Fibroblast of skin of right biceps (primary cell): ENCODE data around the gene MFAP4.
A peak's percentile ranks its signal among the peaks of the same experiment; 100 is the strongest.

Experiments used
- DNase-seq: peaks from one replicate; pipeline ENCODE4 v3.0.0-alpha.2; 2013

Gene MFAP4

DNA sequence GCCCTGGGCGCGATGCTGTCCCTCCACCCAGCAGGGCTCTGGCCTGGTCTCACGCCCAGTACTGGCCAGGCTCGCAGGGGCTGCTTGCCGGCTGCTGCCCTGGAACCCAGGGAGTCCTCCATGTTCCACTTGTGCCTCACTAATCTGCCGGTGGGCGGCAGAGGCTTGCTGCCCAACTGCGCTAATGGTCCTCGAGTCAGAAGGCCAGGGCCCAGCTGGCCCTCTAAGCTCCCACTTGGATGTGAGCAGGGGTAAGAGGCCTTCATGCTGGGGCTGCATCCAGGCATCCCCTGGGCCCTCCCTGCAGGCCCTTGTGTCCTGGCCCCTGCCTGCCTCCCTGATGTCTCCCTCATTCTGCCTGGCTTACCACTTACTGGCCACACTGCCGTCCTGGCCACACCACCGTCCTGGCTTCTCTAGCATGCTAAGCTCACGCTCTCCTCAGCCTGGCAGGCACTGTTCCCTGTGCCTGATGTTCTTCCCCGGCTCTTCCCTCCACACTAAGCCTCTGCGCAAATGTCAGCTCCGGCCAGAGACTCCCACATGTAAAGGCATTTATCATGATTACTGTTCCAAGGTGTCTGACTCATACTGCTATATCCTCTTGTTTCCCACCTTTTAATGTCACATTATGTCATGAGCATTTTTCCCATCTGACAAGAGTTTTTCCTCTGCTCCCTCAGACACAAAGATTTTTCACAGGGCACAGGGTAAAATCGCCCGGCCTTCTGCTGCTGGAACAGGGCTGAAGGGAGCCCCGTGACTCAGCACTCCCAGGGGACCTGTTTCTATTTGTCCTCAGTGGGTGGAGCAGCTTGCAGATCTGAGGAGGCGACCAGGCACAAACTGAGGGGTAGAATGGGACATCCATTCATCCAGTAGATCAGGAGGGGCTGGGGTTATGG, 40.4 kb downstream of the MFAP4 start:
- DNase-seq: peak; percentile 85

DNA sequence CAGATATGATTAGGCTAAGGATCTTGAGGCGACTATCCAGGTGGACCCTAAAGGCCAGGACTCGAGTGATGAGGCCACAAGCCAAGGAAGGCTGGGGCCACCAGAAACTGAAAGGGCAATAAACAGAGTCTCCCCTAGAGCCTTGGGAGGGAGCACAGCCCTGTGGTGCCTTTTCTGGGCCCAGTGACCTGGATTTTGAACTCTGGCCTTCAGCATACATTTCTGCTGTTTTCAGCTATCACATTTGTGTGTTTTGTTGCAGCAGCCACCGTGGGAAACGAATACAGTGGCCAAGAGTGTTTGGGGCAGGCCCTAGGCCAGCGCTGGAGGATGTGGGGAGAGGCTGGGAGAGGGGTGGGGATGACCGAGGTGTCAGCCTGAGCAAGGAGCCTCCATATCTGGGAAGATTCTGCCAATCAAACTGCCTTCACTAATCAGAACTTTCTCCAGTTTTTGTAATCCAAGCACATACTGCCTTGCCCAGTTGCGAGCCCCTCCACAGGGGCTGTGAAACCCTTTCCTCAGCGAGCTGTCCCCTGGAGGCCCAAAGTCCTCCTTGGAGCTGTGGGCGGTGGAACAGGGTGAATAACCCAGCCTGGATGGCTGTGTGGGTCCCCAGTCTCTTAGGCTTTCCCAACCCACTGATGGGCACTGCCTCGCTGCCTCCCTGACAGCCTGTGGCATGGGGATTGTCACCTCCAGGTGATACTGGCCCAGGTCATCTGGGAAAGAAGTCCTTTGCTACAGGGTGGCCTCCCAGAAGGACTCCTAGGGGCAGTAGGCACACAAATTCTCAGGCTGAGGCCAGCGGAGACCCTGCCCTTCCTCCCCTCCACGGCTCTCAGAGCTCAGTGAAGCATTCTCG, 41.3 kb downstream of the MFAP4 start:
- DNase-seq: no peak

DNA sequence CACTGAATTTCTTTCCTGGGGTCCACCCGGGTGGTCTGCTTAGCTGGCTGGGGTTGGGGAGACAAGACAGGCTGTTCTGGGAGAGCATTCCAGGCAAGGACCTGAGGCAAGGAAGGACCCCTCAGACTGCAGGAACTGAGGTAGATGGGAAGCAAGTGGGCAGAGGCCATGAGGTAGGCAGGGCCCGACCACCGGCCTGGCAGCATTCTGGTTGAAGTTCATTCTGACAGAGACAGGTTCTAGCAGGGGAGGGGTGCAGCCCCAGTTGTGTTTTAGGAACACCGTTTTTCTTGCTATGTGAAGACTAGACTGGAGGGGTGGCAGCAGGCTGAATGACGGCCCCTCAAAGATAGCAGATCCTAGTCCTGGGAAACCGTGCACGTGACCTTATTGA, 41.9 kb downstream of the MFAP4 start:
- DNase-seq: no peak

DNA sequence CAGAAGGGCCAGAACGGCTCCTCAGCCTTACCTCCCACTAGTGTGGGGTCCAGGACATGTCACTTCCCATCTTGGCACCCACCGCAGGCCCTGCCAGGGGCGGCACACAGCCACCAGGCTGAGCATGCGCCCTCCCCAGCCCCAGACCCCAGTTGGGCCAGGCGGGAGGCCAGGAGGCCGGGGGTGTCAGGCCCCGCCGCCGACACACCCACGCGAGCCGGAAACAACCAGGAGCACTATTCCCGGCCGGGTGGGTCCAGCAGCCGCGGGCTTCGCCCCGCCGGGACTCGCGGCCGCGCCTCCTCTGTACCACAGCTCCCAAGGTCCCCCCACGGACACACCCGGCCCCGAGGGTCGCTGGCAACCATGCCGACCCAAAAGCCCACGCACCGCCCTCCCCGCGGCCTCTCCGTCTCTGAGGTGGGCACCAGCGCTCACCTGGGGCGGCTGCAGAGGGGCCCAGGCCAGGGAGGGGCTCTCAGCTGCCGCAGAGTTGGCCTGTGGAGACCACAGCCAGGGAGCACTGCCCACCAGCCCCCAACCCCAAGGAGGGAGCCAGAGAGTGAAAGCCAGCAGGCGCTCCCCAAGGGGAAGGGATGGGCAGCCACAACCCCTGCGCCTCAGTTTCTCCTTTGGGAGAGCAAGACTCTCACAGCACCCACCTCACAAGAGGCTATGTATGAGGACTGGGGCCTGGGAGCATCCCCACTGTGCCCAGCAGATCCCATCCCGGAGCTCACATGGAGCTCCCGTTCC, 42.5 kb downstream of the MFAP4 start:
- no peak for DNase-seq

DNA sequence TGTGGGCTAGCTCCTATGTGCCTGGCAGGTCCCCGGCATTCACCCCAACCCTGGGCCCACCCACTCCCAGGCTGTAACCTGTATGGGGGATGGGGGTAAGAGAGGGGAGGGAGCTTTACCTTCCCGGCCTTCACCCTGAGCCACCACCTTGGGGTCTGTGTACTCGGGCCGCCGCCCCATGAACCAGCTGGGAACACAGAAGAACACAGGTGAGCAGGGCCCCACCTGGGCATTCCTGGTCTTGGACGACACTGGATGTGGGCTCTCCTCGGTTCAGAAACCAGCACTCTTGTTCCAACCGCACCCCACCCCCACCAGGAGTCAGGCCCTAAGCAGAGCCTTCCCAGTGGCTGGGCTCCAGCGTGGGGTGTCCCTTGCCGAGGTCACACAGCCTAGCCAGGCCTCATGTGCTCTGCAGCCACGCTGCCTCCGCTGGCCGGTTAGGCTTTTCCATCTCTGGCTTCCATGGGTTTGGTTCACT, 43.3 kb downstream of the MFAP4 start:
- no peak for DNase-seq

DNA sequence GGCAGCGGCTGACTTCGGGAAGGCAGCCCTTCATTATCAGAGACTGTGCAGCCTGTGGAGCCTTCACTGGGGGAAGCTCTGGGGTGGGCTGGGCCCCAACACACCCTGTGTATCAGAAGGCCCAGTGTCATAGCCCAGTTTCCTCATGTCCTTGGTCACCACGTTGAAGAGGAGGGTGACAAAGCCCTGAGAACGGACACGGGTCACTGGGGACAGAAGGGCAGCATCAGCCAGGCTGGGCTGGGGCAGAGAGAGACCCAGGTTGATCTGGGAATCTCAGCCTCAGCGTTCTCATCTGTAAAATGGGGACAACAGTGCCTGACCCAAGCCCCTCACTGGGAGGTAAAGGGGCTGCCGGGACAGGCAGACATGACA, 43.7 kb downstream of the MFAP4 start:
- no peak for DNase-seq

DNA sequence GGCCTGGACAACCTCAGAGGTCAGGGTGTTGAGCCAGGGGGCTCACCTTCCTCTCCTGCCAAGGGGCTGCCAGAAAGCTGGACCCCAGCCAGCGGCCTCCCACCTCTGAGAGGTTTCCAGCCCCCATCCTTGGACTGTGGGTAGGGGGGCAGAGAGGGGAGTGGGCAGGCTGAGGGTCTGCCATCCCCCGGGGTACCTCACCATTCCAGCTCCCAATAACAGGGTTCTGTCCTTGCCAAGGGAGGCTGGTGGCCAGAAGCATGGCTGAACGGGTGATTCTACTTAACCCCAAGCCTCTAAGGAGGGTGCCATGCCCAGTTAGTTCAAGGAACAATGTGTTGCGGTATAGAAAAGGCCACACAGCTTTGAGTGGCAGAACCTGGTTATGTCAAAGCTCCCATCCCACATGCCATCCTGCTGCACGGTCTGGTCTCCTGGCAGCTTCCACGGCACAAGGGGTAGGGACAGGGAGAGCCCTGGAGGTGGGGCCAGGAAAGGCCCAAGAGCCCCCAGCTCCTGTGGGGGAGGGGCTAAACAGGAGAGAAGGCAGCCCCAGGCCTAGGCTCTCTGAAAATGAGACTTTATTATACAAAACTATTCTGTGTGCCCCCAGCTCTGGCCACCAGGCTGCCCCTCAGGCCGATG, 44.3 kb downstream of the MFAP4 start:
- DNase-seq: no peak

DNA sequence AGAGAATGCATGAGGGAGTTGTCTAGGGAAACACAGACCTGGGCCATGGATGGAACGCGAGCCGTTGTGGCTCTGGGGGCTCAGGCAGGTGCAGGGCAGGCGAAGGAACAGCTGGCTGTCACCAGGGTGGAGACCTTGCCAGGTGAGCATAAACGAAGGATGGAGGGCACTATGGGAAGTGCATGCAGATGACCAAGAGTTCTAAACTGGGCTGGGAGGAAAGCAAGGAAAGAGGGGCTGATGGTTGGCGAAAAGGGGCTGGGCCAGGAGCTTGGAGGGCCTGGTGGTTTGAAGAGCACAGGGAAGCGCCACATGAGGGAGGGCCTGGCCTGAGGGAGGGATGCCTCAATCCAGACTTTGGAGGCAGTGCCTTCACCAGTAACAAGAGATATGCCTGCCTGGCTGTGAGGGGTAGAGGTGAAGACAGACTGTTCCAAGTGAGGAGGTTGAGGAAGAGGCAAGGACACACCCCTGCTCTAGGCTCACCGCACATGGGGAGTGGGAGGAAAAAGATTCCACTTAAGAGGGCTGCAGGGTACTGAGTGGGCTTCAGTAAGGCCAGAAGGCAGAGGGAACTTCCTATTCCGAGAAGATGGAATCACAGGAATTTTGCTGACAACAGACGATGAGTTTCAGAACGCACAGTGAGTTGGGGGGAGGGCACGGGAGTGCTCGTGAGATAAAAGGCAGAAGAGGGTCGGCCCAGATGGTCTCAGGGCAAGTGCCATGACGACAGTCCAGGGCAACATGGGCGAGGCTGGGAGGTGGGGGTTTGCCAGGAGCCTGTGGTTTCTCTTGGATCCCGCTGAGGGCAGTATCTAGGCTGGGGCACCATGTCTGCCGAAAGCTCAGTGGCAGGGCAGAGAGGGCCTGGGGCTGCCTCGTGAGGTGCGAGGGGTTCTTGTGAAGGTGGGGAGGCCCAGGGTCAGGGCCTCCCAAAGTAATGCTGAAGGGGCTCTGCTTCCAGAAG, 45.1 kb downstream of the MFAP4 start:
- DNase-seq: peak; percentile 62

DNA sequence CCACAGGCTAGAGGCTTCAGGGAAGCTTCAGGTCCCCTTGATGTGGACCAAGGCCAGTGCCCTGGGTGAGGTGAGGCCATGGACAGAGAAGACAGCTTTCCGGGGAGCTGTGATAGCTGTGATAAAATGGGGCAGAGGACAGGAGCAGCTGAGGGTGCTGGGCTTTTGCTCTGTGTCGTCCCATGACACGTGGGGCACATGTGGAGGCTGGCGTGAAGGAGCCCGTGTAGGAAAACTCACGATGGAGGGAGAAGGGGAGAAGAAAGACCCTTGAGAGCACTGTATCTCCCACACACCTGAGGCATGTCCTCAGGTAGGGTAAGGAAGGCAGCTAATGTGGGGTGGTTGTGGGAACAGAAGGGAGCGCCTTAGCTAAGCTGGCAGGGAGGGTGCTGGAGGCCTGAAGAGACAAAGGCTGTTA, 45.8 kb downstream of the MFAP4 start:
- no peak for DNase-seq

DNA sequence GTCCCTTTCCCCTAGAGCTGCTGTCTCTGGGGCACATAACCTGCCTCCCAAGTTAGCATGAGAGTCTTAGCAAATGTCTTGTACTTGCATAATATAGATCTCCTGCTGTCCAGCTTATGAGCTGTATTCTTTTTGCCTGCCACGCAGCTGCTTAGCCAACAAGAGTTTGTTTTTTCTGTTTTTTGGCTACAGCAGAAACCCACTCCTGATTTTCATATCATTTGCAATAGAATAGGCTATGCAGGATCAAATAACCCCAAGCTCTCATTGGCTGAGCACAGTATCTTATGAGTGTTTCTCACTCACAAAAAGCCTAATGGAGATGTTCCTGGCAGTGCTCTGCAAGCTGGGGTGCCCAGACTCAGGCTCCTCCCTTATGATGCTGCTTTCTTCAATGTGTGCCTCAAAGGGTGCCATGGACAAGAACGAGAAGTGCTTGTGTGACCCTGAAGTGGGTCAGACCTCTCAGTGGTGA, 47.6 kb downstream of the MFAP4 start:
- no peak for DNase-seq

DNA sequence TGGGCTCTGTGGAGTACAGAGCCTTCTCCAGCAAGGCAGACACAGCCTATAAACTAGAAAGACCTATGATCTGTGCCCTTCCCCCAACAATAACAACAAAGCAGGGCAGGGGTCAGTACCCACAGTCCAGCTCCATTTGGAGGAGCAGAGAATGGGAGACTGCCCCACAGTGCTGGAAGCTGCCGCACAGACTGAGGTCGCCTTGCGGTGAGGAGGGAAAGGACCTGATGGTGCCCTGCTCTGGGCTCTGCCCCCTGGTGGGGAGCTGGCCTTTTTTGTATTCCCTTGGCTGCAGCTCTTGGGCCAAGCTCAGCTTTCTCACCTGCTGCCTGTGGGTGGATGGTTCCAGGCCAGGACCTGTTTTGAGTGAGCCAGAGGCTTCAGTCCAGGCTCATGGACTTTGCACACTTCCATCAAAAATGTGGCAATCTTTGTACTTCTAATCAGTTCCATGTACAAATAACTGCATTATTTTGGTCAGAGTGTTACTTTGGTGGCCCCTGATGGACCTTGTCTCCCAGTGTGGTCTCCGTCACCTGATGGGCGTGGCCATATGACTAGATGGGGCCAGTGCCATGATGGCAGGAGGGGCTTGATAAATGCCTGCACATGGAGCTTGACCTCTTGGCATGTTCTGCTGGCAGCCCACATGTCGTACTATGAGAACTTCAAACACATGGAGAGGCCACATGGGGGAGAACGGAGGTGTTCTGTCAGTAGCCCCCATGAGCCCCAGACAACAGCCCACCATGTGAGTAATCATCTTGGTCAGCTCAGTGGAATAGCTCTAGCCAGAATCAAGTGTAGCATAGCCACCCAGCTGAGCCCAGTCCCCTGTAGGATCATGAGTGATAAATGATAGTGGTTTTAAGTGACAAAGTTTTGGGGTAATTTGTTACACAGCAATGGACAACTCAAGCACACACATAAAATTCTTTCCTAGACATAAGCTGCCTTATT, 48.7 kb downstream of the MFAP4 start:
- DNase-seq: peak; percentile 30

DNA sequence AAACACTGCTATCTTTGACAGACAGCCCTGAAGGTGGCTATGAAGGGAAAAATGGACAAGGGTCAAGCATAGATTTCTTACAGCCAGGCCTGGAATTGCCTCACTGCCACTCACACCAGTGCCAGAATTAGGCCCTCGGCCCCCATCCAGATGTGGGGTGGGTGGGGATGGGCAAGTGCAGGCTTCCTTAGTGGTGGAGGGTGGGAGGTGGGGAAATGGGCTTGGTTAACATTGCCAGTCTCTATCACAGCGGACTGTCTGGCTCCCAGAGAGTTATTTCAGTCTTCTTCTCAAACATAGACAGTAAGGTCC, 49.3 kb downstream of the MFAP4 start:
- no peak for DNase-seq

DNA sequence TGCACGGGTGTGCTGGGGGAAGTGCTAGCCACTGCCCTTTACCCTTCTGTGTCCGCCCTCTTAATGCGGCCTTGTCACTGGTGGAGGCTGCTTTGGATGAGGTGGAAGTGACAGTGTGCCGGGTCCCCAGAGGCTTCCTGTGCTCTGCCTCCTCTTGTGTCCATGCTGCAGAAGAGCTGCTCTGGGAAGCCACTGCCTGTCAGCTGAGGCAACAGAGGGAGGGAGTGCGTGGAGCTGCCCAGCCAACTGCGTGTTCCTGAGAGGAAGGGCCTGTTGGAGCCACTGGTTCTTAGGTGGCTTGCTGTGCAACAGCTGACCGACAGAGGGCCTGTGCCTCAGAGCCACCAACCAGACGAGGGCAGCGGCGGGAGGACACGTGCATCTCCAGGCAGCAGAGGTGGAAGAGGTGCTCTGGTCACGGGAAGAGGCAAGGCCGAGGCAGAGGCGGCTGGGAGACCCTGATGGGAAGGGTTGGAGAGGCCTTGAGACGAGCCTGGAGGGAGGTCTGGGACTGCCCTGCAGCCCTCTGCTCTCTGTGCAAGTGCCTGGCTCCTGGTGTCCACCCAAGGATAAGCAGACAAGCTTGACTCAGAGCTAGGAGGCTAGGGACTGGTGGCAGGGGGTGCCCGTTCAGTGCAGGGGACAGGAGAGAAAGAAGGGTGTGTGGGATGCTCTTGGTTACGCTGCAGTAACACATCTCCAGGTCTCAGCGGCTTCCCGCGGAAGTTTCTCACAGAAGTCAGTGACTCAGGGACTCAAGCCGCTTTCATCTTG, 49.9 kb downstream of the MFAP4 start:
- DNase-seq: no peak

DNA sequence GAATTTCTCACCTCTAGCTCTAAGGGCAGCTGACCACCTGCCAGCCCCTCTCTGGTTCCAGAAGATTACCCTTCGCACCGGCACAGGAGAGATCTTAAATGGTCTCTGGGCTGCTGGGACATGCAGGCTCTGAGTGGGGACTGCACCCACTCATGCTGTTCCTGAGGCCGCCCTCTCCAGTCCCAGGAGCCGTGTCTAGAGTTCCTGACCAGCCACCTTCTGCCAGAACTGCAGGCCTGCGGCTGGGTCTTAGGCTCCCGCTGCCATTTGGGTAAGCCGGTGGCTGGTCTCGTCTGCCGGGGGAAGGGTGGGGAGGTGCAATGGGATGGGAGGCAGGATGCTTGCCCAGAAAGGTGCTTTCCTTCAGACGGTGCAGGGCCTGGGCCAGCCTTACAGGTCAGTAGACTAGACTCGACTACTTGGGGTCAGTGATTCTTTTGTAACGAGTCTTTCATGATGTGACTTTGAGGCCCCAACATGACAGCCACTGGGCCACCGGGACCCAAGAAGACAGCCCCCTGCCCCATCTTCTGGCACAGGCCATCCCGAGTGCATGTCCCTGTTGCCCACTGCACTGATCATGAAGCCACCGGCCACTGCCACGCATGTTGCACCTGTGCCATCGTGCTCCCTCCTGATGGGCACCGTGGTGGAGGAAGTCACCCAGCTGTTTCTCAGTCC, 50.9 kb downstream of the MFAP4 start:
- DNase-seq: no peak

DNA sequence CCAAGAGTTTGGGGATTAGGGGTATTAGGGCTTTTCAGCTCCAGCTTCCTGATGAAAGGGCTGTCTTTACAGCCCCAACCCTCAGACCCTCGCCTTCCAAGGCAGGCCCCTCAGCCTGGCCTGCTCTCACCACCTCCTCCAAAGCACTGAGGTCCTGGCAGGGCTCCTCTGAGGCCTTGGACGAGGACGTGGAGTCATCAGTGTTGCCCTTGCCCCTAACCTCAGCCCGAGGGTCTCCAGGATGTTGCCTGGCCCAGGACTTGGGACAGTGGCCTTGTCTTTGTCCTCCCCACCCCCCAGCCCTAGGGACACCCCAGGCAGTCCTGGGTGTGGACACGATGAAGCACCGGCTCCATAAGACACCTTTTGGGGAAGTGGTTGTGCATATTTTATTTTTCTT, 52.7 kb downstream of the MFAP4 start:
- no peak for DNase-seq

DNA sequence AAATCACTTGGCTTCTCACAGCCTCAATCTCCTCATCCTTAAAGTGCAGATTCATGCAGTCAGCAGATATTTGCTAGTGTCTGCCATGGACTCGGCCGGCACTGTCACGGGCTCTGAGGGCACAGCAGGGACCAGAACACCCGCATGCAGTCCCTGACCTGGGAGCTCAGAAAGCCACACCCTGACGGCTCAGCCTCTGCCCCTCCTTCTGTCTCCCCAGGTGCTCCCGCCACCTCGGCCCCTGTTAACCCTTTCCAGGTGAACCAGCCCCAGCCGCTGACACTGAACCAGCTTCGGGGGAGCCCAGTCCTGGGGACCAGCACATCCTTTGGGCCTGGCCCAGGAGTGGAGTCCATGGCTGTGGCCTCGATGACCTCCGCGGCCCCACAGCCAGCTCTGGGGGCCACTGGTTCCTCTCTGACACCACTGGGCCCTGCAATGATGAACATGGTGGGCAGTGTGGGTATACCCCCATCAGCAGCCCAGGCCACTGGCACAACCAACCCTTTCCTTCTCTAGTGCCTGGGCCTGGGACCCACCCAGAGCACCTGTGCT, 53.2 kb downstream of the MFAP4 start:
- DNase-seq: no peak
